GM12878 (cell line): ENCODE results near the gene GBP4.

Experiments
- ATF7 ChIP-seq: fragments of 450-650 bp; IDR thresholded peaks from 2 replicates; pipeline ENCODE4 v1.6.1; 2016; ENCODE audit warnings: low read depth, mild to moderate bottlenecking
- BRCA1 ChIP-seq: IDR thresholded peaks from 2 replicates; pipeline ENCODE4 v1.6.1; 2011; ENCODE audit warnings: low read depth, low read length, improper control_type of control experiment
- CEBPZ ChIP-seq: fragments of 150-350 bp; IDR thresholded peaks from 2 replicates; pipeline ENCODE4 v1.6.1; 2016; ENCODE audit warnings: low read depth, low read length
- EP300 ChIP-seq, 2 experiments: fragments of 150-350 bp in 1 of 2; IDR thresholded peaks; 2 replicates each; pipeline ENCODE4 v1.6.1; 2011 to 2012; ENCODE audit warnings: low read depth in 2 of 2, low read length in 2 of 2, borderline replicate concordance in 1 of 2, improper control_type of control experiment in 1 of 2, inconsistent platforms in 1 of 2; ENCODE audit not compliant: control insufficient read depth in 1 of 2
- JUNB ChIP-seq: IDR thresholded peaks from 2 replicates; pipeline ENCODE4 v1.6.1; 2016; ENCODE audit warnings: antibody characterized with exemption, mild to moderate bottlenecking
- NR2C1 ChIP-seq: fragments of 450-650 bp; IDR thresholded peaks from 2 replicates; pipeline ENCODE4 v1.6.1; 2017; ENCODE audit warnings: antibody characterized with exemption, mild to moderate bottlenecking, moderate library complexity
- POLR2AphosphoS5 ChIP-seq: IDR thresholded peaks from 2 replicates; pipeline ENCODE4 v1.6.1; 2011; ENCODE audit warnings: mild to moderate bottlenecking, low read length, inconsistent platforms
- RAD21 ChIP-seq: IDR thresholded peaks from 2 replicates; pipeline ENCODE4 v1.6.1; 2011; ENCODE audit warnings: mild to moderate bottlenecking, low read depth, low read length, moderate library complexity; ENCODE audit not compliant: insufficient read depth
- REST ChIP-seq: IDR thresholded peaks from 2 replicates; pipeline ENCODE4 v1.6.1; 2012; ENCODE audit warnings: mild to moderate bottlenecking, low read depth, low read length
- SMAD1 ChIP-seq: fragments of 450-650 bp; IDR thresholded peaks from 2 replicates; pipeline ENCODE4 v1.6.1; 2018; ENCODE audit warnings: mild to moderate bottlenecking, low read depth; ENCODE audit not compliant: partially characterized antibody
- YY1 ChIP-seq: IDR thresholded peaks from 2 replicates; pipeline ENCODE4 v1.6.1; 2011; ENCODE audit warnings: low read depth, mild to moderate bottlenecking, low read length
- ZNF687 ChIP-seq: fragments of 450-650 bp; IDR thresholded peaks from 2 replicates; pipeline ENCODE4 v1.6.1; 2017; ENCODE audit warnings: mild to moderate bottlenecking, moderate library complexity

DNA sequence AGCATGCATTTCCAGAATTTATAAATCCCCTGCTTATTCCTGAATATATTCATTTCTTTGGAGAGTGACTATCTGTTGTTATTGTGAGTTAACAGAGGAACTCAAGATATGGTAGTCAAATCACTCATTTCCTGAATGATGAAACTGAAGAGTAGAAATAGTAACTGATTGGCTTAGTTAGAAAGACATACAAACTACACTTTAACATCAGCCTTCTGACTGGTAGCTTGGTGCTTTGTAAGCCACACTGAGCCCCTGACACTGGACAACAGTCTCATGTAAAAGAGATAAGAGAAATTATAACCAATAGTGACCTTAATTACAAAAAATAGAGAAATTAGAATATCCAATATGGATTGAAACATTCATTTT lies 27.7 kb downstream of the GBP4 start:
- TF ChIP-seq ZNF687 (no peak), RAD21 (no peak), EP300 (IDR thresholded peaks at IDR 0.05; ENCODE audit: borderline replicate concordance in 1 of 2, control insufficient read depth in 1 of 2, low read depth in 2 of 2, low read length in 2 of 2) (no peak), YY1 (no peak), BRCA1 (no peak), SMAD1 (no peak), REST (no peak), POLR2AphosphoS5 (no peak), ATF7 (no peak), CEBPZ (no peak), JUNB (no peak), NR2C1 (no peak)
